ENCODE measurements around the gene HOXD1.

GRCh38 chr2:176184749-176185148, 3.7 kb upstream of the HOXD1 start:
- TF ChIP-seq CTCF (IDR thresholded peaks at IDR 0.05; ENCODE audit: low read depth, low read length, poor library complexity, severe bottlenecking) (no peak), EZH2phosphoT487 (IDR thresholded peaks at IDR 0.05; ENCODE audit: borderline replicate concordance, low read length) (no peak)
